ENCODE measurements around the gene SRP14. TPM values are rescaled to one million over a fixed set of nuclear protein-coding genes. Genes with fewer than 3 reads are reported as not detected.
A peak's percentile ranks its signal among the peaks of the same experiment; 100 is the strongest.

Gene SRP14
- total RNA-seq, 2 experiments from 2014 or later: 161 to 169 TPM

- DNase-seq: no peak
- Mint-ChIP-seq H3K4me3 (no peak overlapping the region), H3K27ac (no peak overlapping the region), H3K4me1 (peaks cover 42% of the 10 kb centered on the region), H3K9me3 (no peaks in the 10 kb centered on the region), H3K36me3 (peaks cover 6% of the 10 kb centered on the region), H3K27me3 (no peaks in the 10 kb centered on the region)
Observed at GRCh38 chr15:40059821-40060220, 20.8 kb upstream of the SRP14 start.

GRCh38 chr15:40058476-40059140, 19.6 kb upstream of the SRP14 start:
- H3K27ac Mint-ChIP-seq: peak overlapping the region; percentile 65
- no peaks in the 10 kb centered on the region for H3K27me3 Mint-ChIP-seq

GRCh38 chr15:40055576-40056293, 16.8 kb upstream of the SRP14 start:
- H3K36me3 Mint-ChIP-seq: peaks cover 7% of the 10 kb centered on the region
- peaks cover 65% of the 10 kb centered on the region for H3K4me1 Mint-ChIP-seq
- H3K27me3 Mint-ChIP-seq: no peaks in the 10 kb centered on the region
- no peak for DNase-seq
- peak overlapping the region; percentile 47 for H3K27ac Mint-ChIP-seq
- H3K9me3 Mint-ChIP-seq: no peaks in the 10 kb centered on the region
- no peak overlapping the region for H3K4me3 Mint-ChIP-seq

More at GRCh38 chr15:40058476-40059140, 19.6 kb upstream of the SRP14 start:
- Mint-ChIP-seq H3K36me3 (peaks cover 3% of the 10 kb centered on the region), H3K9me3 (no peaks in the 10 kb centered on the region), H3K4me3 (no peak overlapping the region), H3K4me1 (peaks cover 42% of the 10 kb centered on the region)
- no peak for DNase-seq

- H3K36me3 Mint-ChIP-seq: peaks cover 12% of the 10 kb centered on the region
- H3K4me1 Mint-ChIP-seq: peaks cover 68% of the 10 kb centered on the region
- DNase-seq: peak; percentile 50
- H3K4me3 Mint-ChIP-seq: peak overlapping the region; percentile 19
- H3K27ac Mint-ChIP-seq: peak overlapping the region; percentile 79
- no peaks in the 10 kb centered on the region for H3K27me3 Mint-ChIP-seq
- peaks cover 1% of the 10 kb centered on the region for H3K9me3 Mint-ChIP-seq
Observed at GRCh38 chr15:40054855-40055575, 16.0 kb upstream of the SRP14 start.

GRCh38 chr15:40054605-40054854, 15.5 kb upstream of the SRP14 start:
- Mint-ChIP-seq H3K4me1 (peaks cover 72% of the 10 kb centered on the region), H3K9me3 (peaks cover 1% of the 10 kb centered on the region), H3K27ac (peak overlapping the region; percentile 79), H3K36me3 (peaks cover 15% of the 10 kb centered on the region), H3K27me3 (no peaks in the 10 kb centered on the region), H3K4me3 (peak overlapping the region; percentile 2)
- no peak for DNase-seq

GRCh38 chr15:40053831-40054604, 15.0 kb upstream of the SRP14 start:
- Mint-ChIP-seq H3K9me3 (peaks cover 1% of the 10 kb centered on the region), H3K4me1 (peaks cover 74% of the 10 kb centered on the region), H3K27ac (peak overlapping the region; percentile 79), H3K4me3 (peak overlapping the region; percentile 2), H3K36me3 (peaks cover 20% of the 10 kb centered on the region), H3K27me3 (no peaks in the 10 kb centered on the region)
- DNase-seq: no peak

- DNase-seq: no peak
- no peak overlapping the region for H3K4me3 Mint-ChIP-seq
- H3K36me3 Mint-ChIP-seq: peaks cover 21% of the 10 kb centered on the region
- peaks cover 75% of the 10 kb centered on the region for H3K4me1 Mint-ChIP-seq
- H3K9me3 Mint-ChIP-seq: peaks cover 1% of the 10 kb centered on the region
- peak overlapping the region; percentile 62 for H3K27ac Mint-ChIP-seq
- H3K27me3 Mint-ChIP-seq: no peaks in the 10 kb centered on the region
Observed at GRCh38 chr15:40053079-40053830, 14.3 kb upstream of the SRP14 start.

- H3K9me3 Mint-ChIP-seq: peaks cover 1% of the 10 kb centered on the region
- no peaks in the 10 kb centered on the region for H3K27me3 Mint-ChIP-seq
- H3K36me3 Mint-ChIP-seq: peaks cover 26% of the 10 kb centered on the region
- peaks cover 75% of the 10 kb centered on the region for H3K4me1 Mint-ChIP-seq
- DNase-seq: no peak
- H3K27ac Mint-ChIP-seq: peak overlapping the region; percentile 62
- no peak overlapping the region for H3K4me3 Mint-ChIP-seq
Observed at GRCh38 chr15:40052604-40053003, 13.6 kb upstream of the SRP14 start.

- Mint-ChIP-seq H3K4me1 (peaks cover 83% of the 10 kb centered on the region), H3K36me3 (peaks cover 28% of the 10 kb centered on the region), H3K27ac (peak overlapping the region; percentile 42), H3K4me3 (no peak overlapping the region), H3K9me3 (peaks cover 1% of the 10 kb centered on the region), H3K27me3 (no peaks in the 10 kb centered on the region)
- no peak for DNase-seq
Observed at GRCh38 chr15:40051616-40052415, 12.8 kb upstream of the SRP14 start.

- H3K4me1 Mint-ChIP-seq: peaks cover 86% of the 10 kb centered on the region
- no peak for DNase-seq
- H3K4me3 Mint-ChIP-seq: no peak overlapping the region
- H3K27me3 Mint-ChIP-seq: no peaks in the 10 kb centered on the region
- peaks cover 30% of the 10 kb centered on the region for H3K36me3 Mint-ChIP-seq
- peak overlapping the region; percentile 39 for H3K27ac Mint-ChIP-seq
- H3K9me3 Mint-ChIP-seq: peaks cover 1% of the 10 kb centered on the region
Observed at GRCh38 chr15:40050788-40051470, 11.9 kb upstream of the SRP14 start.

GRCh38 chr15:40048926-40049475, 10.0 kb upstream of the SRP14 start:
- Mint-ChIP-seq H3K27me3 (no peaks in the 10 kb centered on the region), H3K36me3 (peaks cover 30% of the 10 kb centered on the region), H3K4me1 (peaks cover 87% of the 10 kb centered on the region), H3K9me3 (peaks cover 1% of the 10 kb centered on the region), H3K4me3 (no peak overlapping the region), H3K27ac (peak overlapping the region; percentile 2)
- no peak for DNase-seq

GRCh38 chr15:40048211-40048792, 9.3 kb upstream of the SRP14 start:
- Mint-ChIP-seq H3K9me3 (peaks cover 1% of the 10 kb centered on the region), H3K4me3 (peak overlapping the region; percentile 46), H3K27ac (peak overlapping the region; percentile 95), H3K27me3 (no peaks in the 10 kb centered on the region), H3K4me1 (peaks cover 81% of the 10 kb centered on the region), H3K36me3 (peaks cover 26% of the 10 kb centered on the region)
- no peak for DNase-seq

All from activated naive CD8-positive, alpha-beta T cell treated with anti-CD3 and anti-CD28 coated beads for 36 hours (primary cell).